HepG2 (cell line): ENCODE measurements around the gene KHDC1. TPM values are rescaled to one million over a fixed set of nuclear protein-coding genes. Genes with fewer than 3 reads are reported as not detected.

Experiments used
- ATAC-seq: fragments of 200-7000 bp; cut with Tn5 transposase; 3 replicates; pipeline ENCODE4 v1.9.1; 2020; ENCODE audit warnings: mild to moderate bottlenecking, moderate library complexity
- BruUV-seq: library from RNA; stranded (reverse); fragments of 400-500 nt; replicated peaks from 2 replicates; lab custom pipeline; 2021; lab: Mats Ljungman, UMichigan
- CTCF ChIA-PET: fragments of 300-600 bp; formaldehyde crosslinking; extraction: SDS; loops from one replicate; lab custom pipeline; 2021; ENCODE audit warnings: low total read pairs, inconsistent platforms, low intra/inter-chr PET ratio; lab: Yijun Ruan, JAX
- POLR2A ChIA-PET: fragments of 350-600 bp; sonication (Branson Sonifier 250); formaldehyde crosslinking; loops from one replicate; lab custom pipeline; 2020; ENCODE audit warnings: antibody characterized with exemption, inconsistent platforms; lab: Yijun Ruan, JAX
- DNase-seq: peaks from one replicate; pipeline ENCODE4 v3.0.0-alpha.2; 2015; ENCODE audit warnings: low spot score
- FAIRE-seq: peaks from 3 replicates; lab custom pipeline; 2011; peaks lifted over from hg19 to GRCh38; lab: Jason Lieb, UNC
- H2AFZ ChIP-seq: one replicate; pipeline ENCODE4 v1.6.1; 2011; ENCODE audit warnings: low read length, inconsistent platforms
- H3K27ac ChIP-seq: fragments of 300-600 bp; 3 replicates; pipeline ENCODE4 v1.8.0; 2011; ENCODE audit warnings: mixed run types, mild to moderate bottlenecking, mixed read lengths, low read length, inconsistent platforms; ENCODE audit not compliant: insufficient read depth; ENCODE audit errors: extremely low read length
- H3K27me3 ChIP-seq, 2 experiments: fragments of 200-600 bp in 1 of 2; 2 replicates in 1 of 2; 3 replicates in 1 of 2; pipeline versions ENCODE4 v1.6.0 to v1.8.0; 2011; ENCODE audit warnings: low read length in 2 of 2, mild to moderate bottlenecking in 2 of 2, moderate library complexity in 2 of 2, inconsistent platforms in 1 of 2; ENCODE audit not compliant: insufficient read depth in 2 of 2, control insufficient read depth in 1 of 2
- H3K36me3 ChIP-seq, 2 experiments: fragments of 200-600 bp in 1 of 2; replicated peaks in 1 of 2; 2 replicates in 1 of 2; 3 replicates in 1 of 2; pipeline versions ENCODE4 v1.5.1 to v1.8.0; 2011; ENCODE audit warnings: low read length in 2 of 2, inconsistent platforms in 1 of 2; ENCODE audit not compliant: insufficient read depth in 2 of 2, control insufficient read depth in 1 of 2
- H3K4me1 ChIP-seq: 2 replicates; pipeline ENCODE4 v1.5.1; 2012; ENCODE audit warnings: low read length, inconsistent platforms; ENCODE audit not compliant: insufficient read depth
- H3K4me2 ChIP-seq: 2 replicates; pipeline ENCODE4 v1.6.0; 2011; ENCODE audit warnings: low read depth, low read length, inconsistent platforms
- H3K4me3 ChIP-seq, 3 experiments: fragments of 200-600 bp in 1 of 3; sonication (generic), shearing (Covaris generic) in 1 of 3; replicated peaks in 1 of 3; 2 replicates each; pipeline ENCODE4 v1.5.1; 2011 to 2016; ENCODE audit warnings: low read length in 3 of 3, inconsistent platforms in 2 of 3, low read depth in 2 of 3, mild to moderate bottlenecking in 2 of 3, control low read depth in 1 of 3, mixed read lengths in 1 of 3; ENCODE audit not compliant: insufficient read depth in 1 of 3
- H3K79me2 ChIP-seq: one replicate; pipeline ENCODE4 v1.6.1; 2011; ENCODE audit warnings: low read length, inconsistent platforms; ENCODE audit not compliant: insufficient read depth
- H3K9ac ChIP-seq: 2 replicates; pipeline ENCODE4 v1.6.0; 2011; ENCODE audit warnings: mild to moderate bottlenecking, low read depth, low read length, inconsistent platforms; ENCODE audit not compliant: insufficient read depth
- H3K9me3 ChIP-seq: 2 replicates; pipeline ENCODE4 v1.5.1; 2012; ENCODE audit warnings: mild to moderate bottlenecking, low read length
- H4K20me1 ChIP-seq: 2 replicates; pipeline ENCODE4 v1.6.0; 2011; ENCODE audit warnings: inconsistent platforms, mild to moderate bottlenecking, low read length, moderate library complexity; ENCODE audit not compliant: insufficient read depth
- EP300 ChIP-seq, 3 experiments: sonication (generic) in 1 of 3; formaldehyde crosslinking in 1 of 3; IDR thresholded peaks; 2 replicates each; pipeline versions ENCODE4 v1.5.1 to v1.6.1; 2011 to 2020; ENCODE audit warnings: low read depth in 2 of 3, low read length in 2 of 3, borderline replicate concordance in 1 of 3, improper control_type of control experiment in 1 of 3, mild to moderate bottlenecking in 1 of 3, missing genetic modification reagents in 1 of 3, moderate library complexity in 1 of 3
- TCF12 ChIP-seq, 2 experiments: fragments of 450-650 bp in 1 of 2; sonication (generic) in 1 of 2; formaldehyde crosslinking in 1 of 2; IDR thresholded peaks; 2 replicates each; pipeline versions ENCODE4 v1.6.1 to v1.8.0; 2017 to 2022; ENCODE audit warnings: antibody characterized with exemption in 1 of 2, mild to moderate bottlenecking in 1 of 2, missing genetic modification reagents in 1 of 2, moderate library complexity in 1 of 2
- ZNF841 ChIP-seq: sonication (generic); formaldehyde crosslinking; IDR thresholded peaks from 2 replicates; pipeline ENCODE4 v1.8.1; 2023; ENCODE audit warnings: missing genetic modification reagents, borderline replicate concordance
- WGBS: methylation state at CpG from one replicate; pipeline ENCODE4 v1.1.6; 2017; ENCODE audit warnings: low lambda C conversion rate; 5-methylcytosine and 5-hydroxymethylcytosine counted together
- in situ Hi-C: cut with HindIII; loops from 2 replicates; pipeline ENCODE4 v1.10.0; 2017; ENCODE audit warnings: low pct_unique_long_range_greater_than_20kb; ENCODE audit not compliant: extremely low pct_ligation_motif_present
- intact Hi-C: fragments of 100-400 bp; cut with micrococcal nuclease; formaldehyde crosslinking; loops from one replicate; pipeline ENCODE4 v1.10.0; 2022; ENCODE audit not compliant: unreplicated experiment
- polyA plus RNA-seq, 8 experiments: library from polyadenylated mRNA; depleted of rRNA in 3 of 8; stranded (reverse) in 7 of 8; unstranded in 1 of 8; fragments of >200 nt; fragmentation: Illumina TruSeq in 4 of 8; extraction: Trizol in 4 of 8; gene quantifications; 2 replicates each; pipeline versions ENCODE4 v1.2.1 to v1.2.3, GENCODE V29; 2011 to 2016; ENCODE audit warnings: low read depth in 4 of 8, missing spikeins in 1 of 8, mixed read lengths in 1 of 8; ENCODE audit not compliant: insufficient read depth in 1 of 8
- total RNA-seq, 5 experiments: library from RNA; depleted of rRNA; stranded (reverse); fragments of >200 nt; fragmentation: Illumina TruSeq; extraction: Trizol; gene quantifications; 2 replicates each; pipeline ENCODE4 v1.2.3, GENCODE V29; 2016; ENCODE audit warnings: low read depth in 1 of 5

The KHDC1 gene
- total and polyA plus RNA-seq, 2 of the 13 experiments (the other 11 are each of a cell fraction or from before 2014, with no cell fraction given) = not detected

DNA sequence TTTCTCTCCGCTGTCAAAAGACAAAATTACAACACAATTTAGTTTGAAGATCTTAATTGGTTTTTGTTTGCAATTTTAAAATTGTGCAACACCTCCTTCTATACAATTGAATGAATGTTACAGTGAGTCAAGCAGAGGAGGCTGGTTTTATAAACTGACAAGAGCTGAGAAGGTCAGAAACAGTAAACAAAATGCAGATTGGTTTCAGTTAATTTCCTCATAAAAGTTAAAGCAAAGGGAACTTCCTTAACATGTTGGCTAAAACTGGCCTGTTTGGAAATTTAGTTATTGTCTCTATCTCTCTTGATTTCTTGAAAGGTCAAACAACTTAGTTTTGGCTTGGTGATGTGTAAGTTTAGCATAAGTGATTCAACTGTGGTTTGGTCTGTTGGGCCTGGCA lies 59.9 kb downstream of the KHDC1 start:
- in situ Hi-C loops (no loop called here), intact Hi-C loops (no loop called here)
- Histone ChIP-seq H3K27ac (no peak overlapping the region), H3K4me1 (no peaks in the 10 kb centered on the region), H4K20me1 (no peaks in the 10 kb centered on the region), H3K9ac (no peak overlapping the region), H3K27me3 (no peaks in the 10 kb centered on the region), H3K9me3 (no peaks in the 10 kb centered on the region), H2AFZ (no peak overlapping the region), H3K4me2 (no peak overlapping the region)
- 5% methylated on average over 1 of the region's 1 CpG for WGBS
- no peak for ATAC-seq
- ChIA-PET CTCF (no interaction called here), POLR2A (no interaction called here)
- no TSS peak for BruUV-seq
- no peak for DNase-seq
- FAIRE-seq = no peak
- TF ChIP-seq TCF12 (IDR thresholded peaks at IDR 0.05) (no peak), TCF12 (CRISPR knock-in tag; IDR thresholded peaks at IDR 0.05) (no peak)
- TF ChIP-seq, all 625 proteins: peak for 0
- Histone ChIP-seq H3K4me3 (no peak overlapping the region), H3K36me3 (no peaks in the 10 kb centered on the region), H3K79me2 (no peaks in the 10 kb centered on the region)

DNA sequence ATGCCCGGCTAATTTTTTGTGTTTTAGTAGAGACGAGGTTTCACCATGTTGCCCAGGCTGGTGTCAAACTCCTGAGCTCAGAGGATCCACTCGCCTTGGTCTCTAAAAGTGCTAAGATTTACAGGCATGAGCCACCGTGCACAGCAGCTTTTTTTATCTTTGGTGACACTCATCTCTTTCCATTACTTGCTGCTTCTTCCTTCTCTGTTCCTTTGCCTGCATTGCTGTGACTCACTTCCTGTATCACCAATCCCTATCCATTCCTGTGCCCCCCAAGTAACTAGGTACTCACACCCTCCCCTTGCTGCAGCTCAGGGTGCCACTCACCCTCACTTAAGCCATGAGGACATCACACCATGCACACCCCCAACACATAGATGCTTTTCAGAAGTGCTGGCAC lies 62.3 kb downstream of the KHDC1 start:
- no peak overlapping the region for H3K4me2 ChIP-seq
- no peak overlapping the region for H3K27ac ChIP-seq
- H3K4me1 ChIP-seq = no peaks in the 10 kb centered on the region
- CTCF ChIA-PET = no interaction called here
- no peaks in the 10 kb centered on the region for H3K27me3 ChIP-seq
- in situ Hi-C loops (no loop called here), intact Hi-C loops (no loop called here)
- no peak overlapping the region for H3K9ac ChIP-seq
- H4K20me1 ChIP-seq = no peaks in the 10 kb centered on the region
- TF ChIP-seq ZNF841 (no peak), EP300 (IDR thresholded peaks at IDR 0.05; ENCODE audit: low read depth in 2 of 2, low read length in 2 of 2) (no peak), EP300 (CRISPR knock-in tag; IDR thresholded peaks at IDR 0.05; ENCODE audit: borderline replicate concordance) (no peak)
- POLR2A ChIA-PET = no interaction called here
- DNase-seq (no peak), FAIRE-seq (no peak), ATAC-seq (no peak)
- 0% methylated on average over 4 of the region's 4 CpGs for WGBS
- no peak overlapping the region for H2AFZ ChIP-seq
- H3K4me3 ChIP-seq = no peak overlapping the region
- no TSS peak for BruUV-seq
- H3K79me2 ChIP-seq = no peaks in the 10 kb centered on the region
- H3K9me3 ChIP-seq = no peaks in the 10 kb centered on the region
- no peaks in the 10 kb centered on the region for H3K36me3 ChIP-seq
